RCC 7860 (cell line): ENCODE measurements around the gene FCN1.

Experiments
- DNase-seq: peaks from one replicate; pipeline ENCODE4 v3.0.0-alpha.2; 2015; ENCODE audit warnings: low spot score
- FAIRE-seq: peaks from 2 replicates; lab custom pipeline; 2012; peaks lifted over from hg19 to GRCh38; lab: Jason Lieb, UNC

Gene FCN1

GRCh38 chr9:134937566-134938345 is 20.0 kb upstream of the FCN1 start:
- DNase-seq: no peak
- no peak for FAIRE-seq

GRCh38 chr9:134937164-134937555 is 19.4 kb upstream of the FCN1 start:
- DNase-seq: no peak
- FAIRE-seq: no peak

- FAIRE-seq (no peak), DNase-seq (no peak)
Measured at GRCh38 chr9:134936346-134937163, 18.8 kb upstream of the FCN1 start.

- DNase-seq: no peak
- no peak for FAIRE-seq
Measured at GRCh38 chr9:134935701-134936345, 18.1 kb upstream of the FCN1 start.

GRCh38 chr9:134935056-134935640 is 17.4 kb upstream of the FCN1 start:
- no peak for FAIRE-seq

GRCh38 chr9:134933076-134933659 is 15.5 kb upstream of the FCN1 start:
- FAIRE-seq: no peak
- no peak for DNase-seq

More at GRCh38 chr9:134935056-134935640, 17.4 kb upstream of the FCN1 start:
- DNase-seq: no peak

GRCh38 chr9:134932606-134933005 is 14.9 kb upstream of the FCN1 start:
- FAIRE-seq: no peak
- no peak for DNase-seq

- FAIRE-seq: no peak
- no peak for DNase-seq
Measured at GRCh38 chr9:134932171-134932570, 14.5 kb upstream of the FCN1 start.

GRCh38 chr9:134930398-134930797 is 12.7 kb upstream of the FCN1 start:
- FAIRE-seq (no peak), DNase-seq (no peak)

GRCh38 chr9:134929193-134930158 is 11.8 kb upstream of the FCN1 start:
- no peak for DNase-seq

GRCh38 chr9:134928436-134929192 is 10.9 kb upstream of the FCN1 start:
- DNase-seq (no peak), FAIRE-seq (no peak)

More at GRCh38 chr9:134929193-134930158, 11.8 kb upstream of the FCN1 start:
- FAIRE-seq: no peak

GRCh38 chr9:134925011-134925511 is 7.3 kb upstream of the FCN1 start:
- FAIRE-seq (no peak), DNase-seq (no peak)

- DNase-seq (no peak), FAIRE-seq (no peak)
Measured at GRCh38 chr9:134923466-134923865, 5.8 kb upstream of the FCN1 start.

GRCh38 chr9:134922932-134923240 is 5.2 kb upstream of the FCN1 start:
- no peak for FAIRE-seq
- DNase-seq: no peak

GRCh38 chr9:134922066-134922931 is 4.6 kb upstream of the FCN1 start:
- FAIRE-seq (no peak), DNase-seq (no peak)

- no peak for FAIRE-seq
Measured at GRCh38 chr9:134919303-134919702, 1.6 kb upstream of the FCN1 start.

GRCh38 chr9:134918646-134919045 is 934 bp upstream of the FCN1 start:
- DNase-seq: no peak
- FAIRE-seq: no peak

More at GRCh38 chr9:134919303-134919702, 1.6 kb upstream of the FCN1 start:
- DNase-seq: no peak

- FAIRE-seq (no peak), DNase-seq (no peak)
Measured at GRCh38 chr9:134916161-134916665, 1.5 kb downstream of the FCN1 start.
